Sigmoid colon (tissue), 7 donors: ENCODE results near the gene PON3. TPM values are rescaled to one million over a fixed set of nuclear protein-coding genes. Genes with fewer than 3 reads are reported as not detected.

Source experiments
- DNase-seq: peaks from one replicate; pipeline ENCODE4 v3.0.0-alpha.2; 2019
- H3K27ac ChIP-seq, 4 donors: fragments of 200-600 bp; sonication (generic); one replicate each; pipeline ENCODE4 v1.5.1; 2016 to 2019; ENCODE audit warnings: mild to moderate bottlenecking in 1 of 4
- H3K27me3 ChIP-seq, 3 donors: fragments of 200-600 bp; sonication (generic); one replicate each; pipeline ENCODE4 v1.5.1; 2019; ENCODE audit warnings: mild to moderate bottlenecking in 1 of 3
- H3K36me3 ChIP-seq, 4 donors: fragments of 200-600 bp; sonication (generic); one replicate each; pipeline ENCODE4 v1.5.1; 2016 to 2019
- H3K4me1 ChIP-seq, 4 donors: fragments of 200-600 bp; sonication (generic); one replicate each; pipeline ENCODE4 v1.5.1; 2017 to 2019
- H3K4me3 ChIP-seq, 4 donors: fragments of 200-600 bp; sonication (generic); one replicate each; pipeline ENCODE4 v1.5.1; 2017 to 2019; ENCODE audit warnings: mild to moderate bottlenecking in 2 of 4, moderate library complexity in 1 of 4
- H3K9me3 ChIP-seq, 4 donors: fragments of 200-600 bp in 3 of 4; sonication (generic) in 3 of 4; one replicate each; pipeline versions ENCODE4 v1.5.1 to v1.6.1; 2013 to 2019
- CTCF ChIP-seq, 4 experiments: fragments of 450-650 bp in 3 of 4; fragments of 200-600 bp in 1 of 4; IDR thresholded peaks; one replicate each; pipeline ENCODE4 v1.5.1; 2016 to 2019; ENCODE audit warnings: antibody characterized with exemption in 4 of 4, mild to moderate bottlenecking in 3 of 4, moderate library complexity in 2 of 4
- EP300 ChIP-seq, 4 donors: sonication (generic); formaldehyde crosslinking; IDR thresholded peaks; one replicate each; pipeline ENCODE4 v1.6.1; 2017; ENCODE audit warnings: antibody characterized with exemption in 4 of 4
- POLR2A ChIP-seq, 2 donors: fragments of 450-650 bp; IDR thresholded peaks; one replicate each; pipeline ENCODE4 v1.6.1; 2016; ENCODE audit warnings: antibody characterized with exemption in 2 of 2, mild to moderate bottlenecking in 2 of 2, moderate library complexity in 2 of 2
- POLR2AphosphoS5 ChIP-seq, 4 donors: sonication (generic); formaldehyde crosslinking; IDR thresholded peaks; one replicate each; pipeline ENCODE4 v1.6.1; 2017; ENCODE audit warnings: antibody characterized with exemption in 4 of 4
- WGBS, 2 donors: extraction: QIAGEN DNeasy Blood & Tissue Kit; methylation state at CpG; one replicate each; pipeline ENCODE4 v1.1.7; 2013; 5-methylcytosine and 5-hydroxymethylcytosine counted together
- intact Hi-C: fragments of 100-400 bp; cut with DNase I; formaldehyde crosslinking; loops from one replicate; pipeline ENCODE4 v1.15.1; 2023
- polyA plus RNA-seq, 3 donors: library from polyadenylated mRNA; stranded (reverse); fragments of 200-250 nt; gene quantifications; one replicate each; pipeline ENCODE4 v1.2.3, GENCODE V29; 2013
- total RNA-seq, 4 donors: library from RNA; depleted of rRNA; stranded (reverse); fragments of >200 nt; gene quantifications; one replicate each; pipeline ENCODE4 v1.1.0, GENCODE V29; 2016
- donor health status: healthy with polysubstance abuse.
- donor health status: Bipolar disorder and iron deficiency.
- donor health status: healthy.

PON3 gene
- total and polyA plus RNA-seq, 7 donors: 0.68 to 2.3 (median 1.7) TPM

- TF ChIP-seq POLR2AphosphoS5 (IDR thresholded peaks at IDR 0.05) (no peak), EP300 (IDR thresholded peaks at IDR 0.05) (no peak), CTCF (IDR thresholded peaks at IDR 0.05) (no peak), POLR2A (IDR thresholded peaks at IDR 0.05) (no peak)
- H3K4me1 ChIP-seq: peaks cover 0 to 4% (median 0%) of the 10 kb centered on the region in 4 donors
- peaks cover 0 to 7% (median 3%) of the 10 kb centered on the region in 4 donors for H3K36me3 ChIP-seq
- intact Hi-C loops: no loop called here
- H3K4me3 ChIP-seq: no peak overlapping the region
- no peak for DNase-seq
- H3K9me3 ChIP-seq: no peaks in the 10 kb centered on the region
- WGBS, 2 donors: 75 to 82% methylated on average over 3 of the region's 3 CpGs
- no peak overlapping the region for H3K27ac ChIP-seq
- no peaks in the 10 kb centered on the region for H3K27me3 ChIP-seq
Measured at GRCh38 chr7:95427914-95428516, 31.8 kb upstream of the PON3 start.

GRCh38 chr7:95427166-95427565, 31.0 kb upstream of the PON3 start:
- no peak for DNase-seq
- no peaks in the 10 kb centered on the region for H3K9me3 ChIP-seq
- no peak overlapping the region for H3K4me3 ChIP-seq
- H3K27ac ChIP-seq: no peak overlapping the region
- 90 to 94% methylated on average over 7 of the region's 7 CpGs for WGBS, 2 donors
- H3K36me3 ChIP-seq: peaks cover 0 to 10% (median 3%) of the 10 kb centered on the region in 4 donors
- H3K27me3 ChIP-seq: no peaks in the 10 kb centered on the region
- intact Hi-C loops: no loop called here
- peaks cover 0 to 4% (median 0%) of the 10 kb centered on the region in 4 donors for H3K4me1 ChIP-seq
- TF ChIP-seq EP300 (IDR thresholded peaks at IDR 0.05) (no peak), POLR2A (IDR thresholded peaks at IDR 0.05) (no peak), CTCF (IDR thresholded peaks at IDR 0.05) (no peak)

- no peak overlapping the region for H3K27ac ChIP-seq
- H3K27me3 ChIP-seq: no peaks in the 10 kb centered on the region
- 91% methylated on average over 2 of the region's 2 CpGs for WGBS, 2 donors
- intact Hi-C loops: no loop called here
- no peak for DNase-seq
- H3K4me1 ChIP-seq: peaks cover 0 to 15% (median 6%) of the 10 kb centered on the region in 4 donors
- no peaks in the 10 kb centered on the region for H3K9me3 ChIP-seq
- no peak overlapping the region for H3K4me3 ChIP-seq
- peaks cover 0 to 10% (median 3%) of the 10 kb centered on the region in 4 donors for H3K36me3 ChIP-seq
- TF ChIP-seq POLR2AphosphoS5 (IDR thresholded peaks at IDR 0.05) (no peak), CTCF (IDR thresholded peaks at IDR 0.05) (no peak), POLR2A (IDR thresholded peaks at IDR 0.05) (no peak), EP300 (IDR thresholded peaks at IDR 0.05) (no peak)
Measured at GRCh38 chr7:95425694-95426093, 29.5 kb upstream of the PON3 start.

GRCh38 chr7:95424716-95425115, 28.5 kb upstream of the PON3 start:
- WGBS, 2 donors: 65 to 75% methylated on average over 1 of the region's 1 CpG

More at GRCh38 chr7:95424716-95425115, 28.5 kb upstream of the PON3 start:
- Histone ChIP-seq H3K27ac (no peak overlapping the region), H3K4me3 (no peak overlapping the region), H3K9me3 (no peaks in the 10 kb centered on the region), H3K4me1 (peaks cover 0 to 15% (median 6%) of the 10 kb centered on the region in 4 donors), H3K27me3 (no peaks in the 10 kb centered on the region), H3K36me3 (peaks cover 0 to 10% (median 3%) of the 10 kb centered on the region in 4 donors)
- TF ChIP-seq CTCF (IDR thresholded peaks at IDR 0.05) (no peak), EP300 (IDR thresholded peaks at IDR 0.05) (no peak), POLR2A (IDR thresholded peaks at IDR 0.05) (no peak), POLR2AphosphoS5 (IDR thresholded peaks at IDR 0.05) (no peak)
- intact Hi-C loops: no loop called here
- DNase-seq: no peak
